ENCODE results near the gene SMIM36.
"Not testable (repeated sequence)": the region's sequence is repeated elsewhere in the genome, so short reads cannot be mapped to it uniquely, and the experiment has no call there.

Gene SMIM36

DNA sequence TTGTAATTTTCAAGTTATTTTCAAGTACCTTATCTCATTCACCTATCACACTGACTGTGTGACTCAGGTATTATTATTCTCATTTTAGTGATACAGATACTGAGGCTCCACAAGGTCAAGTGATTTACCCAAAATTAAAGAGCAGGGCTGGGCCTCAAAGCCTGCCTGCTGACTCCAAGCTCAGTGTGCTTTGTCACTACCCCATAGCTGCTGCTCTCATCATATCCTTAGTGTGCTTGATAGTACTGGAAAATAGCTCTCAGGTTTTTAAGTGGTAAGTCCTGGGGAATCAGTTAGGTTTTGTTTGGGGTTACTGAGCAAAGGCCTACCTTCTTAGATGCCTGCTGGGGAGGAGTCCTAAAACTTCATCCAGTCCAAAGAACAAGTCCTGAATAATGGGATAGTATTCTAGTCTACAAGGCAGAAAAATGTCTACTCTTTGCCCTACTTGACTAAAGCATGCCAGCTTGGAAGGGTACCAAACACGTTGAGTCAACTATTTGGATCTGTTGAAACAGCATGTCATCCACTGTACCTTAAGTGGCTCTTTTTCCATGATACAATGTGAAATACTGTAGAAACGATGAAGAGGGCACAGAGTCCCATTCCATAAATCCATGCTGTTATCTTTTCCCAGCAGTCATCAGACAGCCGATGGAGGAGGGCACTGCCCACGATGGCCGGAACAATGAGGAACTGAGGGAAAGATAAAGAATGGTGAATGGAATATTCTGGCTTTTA lies 100.4 kb downstream of the SMIM36 start:
- no peak for DNase-seq

DNA sequence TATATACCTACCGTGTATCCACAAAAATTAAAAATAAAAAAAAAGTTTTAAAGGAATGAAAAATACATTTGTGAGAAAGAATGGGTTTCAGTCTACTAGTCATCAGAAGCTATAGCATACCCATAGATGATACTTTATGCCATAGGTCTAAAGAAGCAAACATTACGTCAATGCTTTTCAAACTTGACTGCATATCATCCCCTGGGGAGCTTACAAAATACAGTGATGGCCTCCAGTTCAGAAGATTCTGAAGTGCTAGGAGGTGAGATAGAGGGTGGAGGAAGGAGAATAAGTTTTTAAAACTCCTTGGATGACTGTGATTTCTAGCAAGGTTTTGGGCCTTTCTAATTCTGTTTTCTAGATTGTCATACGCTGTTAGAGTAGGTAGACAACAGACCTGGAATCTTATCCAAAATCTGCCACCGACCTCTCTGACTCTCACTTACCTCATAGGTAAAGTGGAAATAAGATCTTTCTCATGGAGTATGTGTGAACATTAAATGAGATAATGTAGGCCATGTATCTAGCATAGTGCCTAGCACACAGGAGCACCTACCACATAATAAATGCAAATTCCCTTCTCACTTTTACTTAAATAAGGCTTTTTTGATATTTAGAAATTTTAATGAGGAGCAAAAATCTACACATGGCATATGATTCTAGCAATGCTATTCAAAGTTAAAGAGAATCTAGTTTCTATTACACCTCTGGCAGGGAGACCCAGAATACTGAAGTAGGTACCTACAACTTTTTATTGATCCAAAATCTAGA lies 102.0 kb downstream of the SMIM36 start:
- no peak for DNase-seq

DNA sequence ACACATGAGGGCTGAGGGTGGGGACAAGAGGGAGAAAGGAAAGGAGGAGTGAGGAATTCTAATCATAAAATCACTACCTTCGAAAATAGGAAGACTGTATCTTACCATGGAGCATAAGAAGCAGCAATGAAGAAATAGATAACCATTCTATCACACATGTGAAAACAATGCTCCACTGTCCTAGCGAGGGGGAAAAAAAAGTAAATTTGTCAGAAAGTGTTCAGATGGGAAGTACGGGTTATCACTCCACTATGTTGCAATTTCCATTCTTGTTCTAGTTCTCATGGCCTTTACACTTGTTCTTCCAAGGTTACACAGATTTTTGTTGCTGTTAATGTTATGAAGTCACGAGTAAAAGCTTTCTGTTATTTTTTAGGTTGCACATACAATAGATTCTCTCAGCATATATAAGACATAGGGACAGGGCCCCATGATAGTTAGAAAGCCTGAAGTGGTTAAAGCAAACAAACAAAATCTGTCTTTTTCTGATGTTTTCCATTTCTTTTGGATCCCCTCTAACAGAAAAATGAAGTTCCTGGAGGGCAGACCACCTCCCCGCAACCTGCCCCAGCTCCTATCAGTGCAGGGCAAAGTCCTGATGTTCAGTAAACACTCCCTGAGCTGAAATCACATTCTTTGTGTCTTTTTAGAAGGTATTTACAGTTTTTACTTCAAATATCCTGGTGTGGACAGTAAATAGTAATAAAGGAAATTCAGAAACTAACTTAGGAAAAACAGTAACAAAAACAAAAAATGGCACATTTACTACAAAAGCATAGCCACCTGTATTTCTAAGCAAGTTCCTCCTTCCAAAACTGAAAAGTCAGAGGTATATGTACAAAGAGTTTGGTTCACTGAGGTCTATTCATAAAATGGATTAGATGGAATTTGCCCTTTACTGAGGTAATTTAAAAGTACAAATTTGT lies 103.3 kb downstream of the SMIM36 start:
- DNase-seq, result no peak

DNA sequence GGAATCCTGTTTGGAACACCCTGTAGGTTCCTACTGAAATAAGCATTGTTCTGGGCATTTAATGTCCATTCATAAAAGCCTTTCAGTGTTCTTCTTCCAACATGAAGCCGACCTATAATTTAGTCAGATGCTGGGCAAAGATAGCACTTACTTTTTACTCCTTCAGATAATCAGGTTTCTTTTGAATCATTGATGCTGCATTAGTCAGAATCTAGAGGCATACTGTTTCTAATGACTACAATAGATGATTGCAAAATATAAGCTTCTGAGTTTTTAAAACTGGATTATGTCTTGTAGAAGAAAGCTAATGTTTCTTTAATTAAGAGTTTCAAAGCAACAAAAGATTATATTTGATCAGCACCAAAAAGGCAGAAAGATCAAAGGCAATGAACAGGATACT lies 105.7 kb downstream of the SMIM36 start:
- DNase-seq, result no peak

DNA sequence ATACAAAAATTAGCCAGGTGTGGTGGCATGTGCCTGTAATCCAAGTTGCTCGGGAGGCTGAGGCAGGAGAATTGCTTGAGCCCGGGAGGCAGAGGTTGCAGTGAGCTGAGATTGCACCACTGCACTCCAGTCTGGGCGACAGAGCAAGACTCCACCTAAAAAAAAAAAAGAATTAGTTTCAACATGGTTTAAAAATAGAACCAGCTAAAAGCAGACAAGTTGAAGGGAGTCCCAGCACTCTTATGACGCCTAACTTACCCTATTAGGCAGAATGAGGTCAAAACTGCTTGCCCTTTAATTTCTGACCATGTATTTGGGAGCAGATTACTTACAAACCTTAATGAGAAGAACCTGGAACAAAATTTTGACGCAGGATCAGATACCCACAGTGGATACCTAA lies 107.1 kb downstream of the SMIM36 start:
- not testable (repeated sequence) for DNase-seq

DNA sequence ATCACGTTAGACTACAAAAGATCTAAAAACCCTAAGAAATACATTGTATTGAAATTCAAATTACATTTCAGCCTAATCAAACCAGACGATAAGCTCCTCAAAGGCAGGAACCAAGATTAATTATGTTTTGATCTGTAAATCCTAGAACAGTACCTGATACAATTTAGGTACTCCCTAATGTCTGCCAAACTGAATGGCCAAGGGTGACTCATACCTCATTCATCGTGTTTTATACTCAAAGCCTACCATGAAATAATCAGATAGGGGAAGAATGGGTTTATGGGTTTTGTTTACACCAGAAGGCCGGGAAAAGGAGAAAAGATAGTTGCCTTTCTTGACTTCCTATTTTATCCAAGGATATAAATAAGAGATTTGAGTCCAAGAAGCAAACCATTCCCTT lies 108.9 kb downstream of the SMIM36 start:
- no peak for DNase-seq
